GM12878 (cell line): ENCODE measurements around the gene TCP1.

Source experiments
- CEBPB ChIP-seq, 2 experiments: fragments of 150-350 bp in 1 of 2; IDR thresholded peaks; 2 replicates each; pipeline ENCODE4 v1.6.1; 2012 to 2014; ENCODE audit warnings: low read depth in 2 of 2, low read length in 2 of 2, borderline replicate concordance in 1 of 2, inconsistent platforms in 1 of 2
- EZH2 ChIP-seq: IDR thresholded peaks from 2 replicates; pipeline ENCODE4 v1.6.1; 2012; ENCODE audit warnings: low read depth, mild to moderate bottlenecking, control low read depth, inconsistent platforms, low read length, borderline replicate concordance; ENCODE audit not compliant: control insufficient read depth
- HDAC2 ChIP-seq: fragments of 200-600 bp; sonication (generic); IDR thresholded peaks from 2 replicates; pipeline ENCODE4 v1.6.1; 2017
- NR2C2 ChIP-seq: IDR thresholded peaks from 2 replicates; pipeline ENCODE4 v1.6.1; 2011; ENCODE audit warnings: borderline replicate concordance, low read depth; ENCODE audit not compliant: control insufficient read depth, insufficient read length
- TF ChIP-seq, protein P1 (sequence below), 3 experiments: IDR thresholded peaks in 2 of 3; conservative IDR thresholded peaks in 1 of 3; 2 replicates each; pipeline ENCODE4 v1.5.1; 2011; ENCODE audit warnings: low read depth in 3 of 3, low read length in 3 of 3, mild to moderate bottlenecking in 3 of 3, control low read depth in 2 of 3, moderate library complexity in 2 of 3, inconsistent platforms in 1 of 3, mixed read lengths in 1 of 3; ENCODE audit not compliant: control insufficient read depth in 2 of 3, insufficient read depth in 1 of 3; ENCODE audit errors: extremely low read depth in 1 of 3

DNA sequence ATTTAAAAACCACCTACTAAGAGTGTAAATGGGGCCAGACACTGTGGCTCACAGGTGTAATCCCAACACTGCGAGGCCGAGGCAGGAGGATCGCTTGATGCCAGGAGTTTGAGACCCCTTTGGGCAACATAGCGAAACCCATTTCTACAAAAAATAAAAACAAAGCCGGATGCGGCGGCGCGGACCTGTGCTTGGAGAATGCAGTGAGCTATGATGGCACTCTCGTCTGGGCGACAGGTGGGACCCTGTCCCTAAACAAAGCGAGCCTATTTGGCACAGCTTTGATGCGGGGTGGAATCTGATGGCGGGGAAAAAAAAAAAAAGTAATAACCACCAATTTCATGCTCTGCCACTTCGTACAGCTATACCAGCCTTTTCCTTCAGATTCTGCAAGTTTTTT lies 1.1 kb downstream of the TCP1 start:
- no peak for TF ChIP-seq NR2C2
- no peak for TF ChIP-seq CEBPB (IDR thresholded peaks at IDR 0.05; ENCODE audit: borderline replicate concordance in 1 of 2, low read depth in 2 of 2, low read length in 2 of 2)
- TF ChIP-seq, protein P1, sequence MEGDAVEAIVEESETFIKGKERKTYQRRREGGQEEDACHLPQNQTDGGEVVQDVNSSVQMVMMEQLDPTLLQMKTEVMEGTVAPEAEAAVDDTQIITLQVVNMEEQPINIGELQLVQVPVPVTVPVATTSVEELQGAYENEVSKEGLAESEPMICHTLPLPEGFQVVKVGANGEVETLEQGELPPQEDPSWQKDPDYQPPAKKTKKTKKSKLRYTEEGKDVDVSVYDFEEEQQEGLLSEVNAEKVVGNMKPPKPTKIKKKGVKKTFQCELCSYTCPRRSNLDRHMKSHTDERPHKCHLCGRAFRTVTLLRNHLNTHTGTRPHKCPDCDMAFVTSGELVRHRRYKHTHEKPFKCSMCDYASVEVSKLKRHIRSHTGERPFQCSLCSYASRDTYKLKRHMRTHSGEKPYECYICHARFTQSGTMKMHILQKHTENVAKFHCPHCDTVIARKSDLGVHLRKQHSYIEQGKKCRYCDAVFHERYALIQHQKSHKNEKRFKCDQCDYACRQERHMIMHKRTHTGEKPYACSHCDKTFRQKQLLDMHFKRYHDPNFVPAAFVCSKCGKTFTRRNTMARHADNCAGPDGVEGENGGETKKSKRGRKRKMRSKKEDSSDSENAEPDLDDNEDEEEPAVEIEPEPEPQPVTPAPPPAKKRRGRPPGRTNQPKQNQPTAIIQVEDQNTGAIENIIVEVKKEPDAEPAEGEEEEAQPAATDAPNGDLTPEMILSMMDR (IDR thresholded peaks at IDR 0.05 in 2 of 3, conservative IDR thresholded peaks at IDR 0.05 in 1 of 3; ENCODE audit: control insufficient read depth in 2 of 3, extremely low read depth in 1 of 3, insufficient read depth in 1 of 3, low read depth in 3 of 3, low read length in 3 of 3), result no peak
- no peak for TF ChIP-seq EZH2
- TF ChIP-seq HDAC2, result no peak
